ENCODE measurements around the gene KNDC1.

GRCh38 chr10:133131734-133132472 is 28.1 kb upstream of the KNDC1 start:
- no peak for TF ChIP-seq CTCF (IDR thresholded peaks at IDR 0.05; ENCODE audit: extremely low read depth in 1 of 2, insufficient read depth in 1 of 2, low read depth in 1 of 2, low read length in 2 of 2)
- no peak for TF ChIP-seq EZH2 (IDR thresholded peaks at IDR 0.05; ENCODE audit: borderline replicate concordance, low read depth, low read length, severe bottlenecking)
- no peak for TF ChIP-seq MAX (IDR thresholded peaks at IDR 0.05; ENCODE audit: insufficient read depth, insufficient read length)
- TF ChIP-seq POLR2AphosphoS5 (IDR thresholded peaks at IDR 0.05; ENCODE audit: insufficient read depth, low read depth, low read length), result no peak
- TF ChIP-seq POLR2A (IDR thresholded peaks at IDR 0.05; ENCODE audit: low read depth, low read length), result no peak
- no peak for TF ChIP-seq JUN (IDR thresholded peaks at IDR 0.05; ENCODE audit: borderline replicate concordance, insufficient read depth, insufficient read length, low read depth)
- TF ChIP-seq FOS (IDR thresholded peaks at IDR 0.05; ENCODE audit: borderline replicate concordance, insufficient read depth, low read length), result no peak
- no peak for TF ChIP-seq MYC (IDR thresholded peaks at IDR 0.05; ENCODE audit: low read depth, low read length)
- no peak for TF ChIP-seq GATA2 (IDR thresholded peaks at IDR 0.05; ENCODE audit: insufficient read depth, insufficient read length, low read depth, low read length)
